HFF-Myc (cell line): ENCODE measurements around the gene LAMC2.
A peak's percentile ranks its signal among the peaks of the same experiment; 100 is the strongest.

Experiments
- DNase-seq: peaks from one replicate; pipeline ENCODE4 v3.0.0-alpha.2; 2011; ENCODE audit warnings: low read depth; ENCODE audit errors: extremely low read depth
- H3K4me3 ChIP-seq: replicated peaks from 2 replicates; pipeline ENCODE4 v1.5.1; 2011; ENCODE audit warnings: low read depth, mild to moderate bottlenecking, control low read depth, low read length
- TF ChIP-seq, protein P1 (sequence below): IDR thresholded peaks from 2 replicates; pipeline ENCODE4 v1.5.1; 2012; ENCODE audit warnings: mild to moderate bottlenecking, low read depth, low read length, control low read depth; ENCODE audit errors: missing control alignments

LAMC2 gene

DNA sequence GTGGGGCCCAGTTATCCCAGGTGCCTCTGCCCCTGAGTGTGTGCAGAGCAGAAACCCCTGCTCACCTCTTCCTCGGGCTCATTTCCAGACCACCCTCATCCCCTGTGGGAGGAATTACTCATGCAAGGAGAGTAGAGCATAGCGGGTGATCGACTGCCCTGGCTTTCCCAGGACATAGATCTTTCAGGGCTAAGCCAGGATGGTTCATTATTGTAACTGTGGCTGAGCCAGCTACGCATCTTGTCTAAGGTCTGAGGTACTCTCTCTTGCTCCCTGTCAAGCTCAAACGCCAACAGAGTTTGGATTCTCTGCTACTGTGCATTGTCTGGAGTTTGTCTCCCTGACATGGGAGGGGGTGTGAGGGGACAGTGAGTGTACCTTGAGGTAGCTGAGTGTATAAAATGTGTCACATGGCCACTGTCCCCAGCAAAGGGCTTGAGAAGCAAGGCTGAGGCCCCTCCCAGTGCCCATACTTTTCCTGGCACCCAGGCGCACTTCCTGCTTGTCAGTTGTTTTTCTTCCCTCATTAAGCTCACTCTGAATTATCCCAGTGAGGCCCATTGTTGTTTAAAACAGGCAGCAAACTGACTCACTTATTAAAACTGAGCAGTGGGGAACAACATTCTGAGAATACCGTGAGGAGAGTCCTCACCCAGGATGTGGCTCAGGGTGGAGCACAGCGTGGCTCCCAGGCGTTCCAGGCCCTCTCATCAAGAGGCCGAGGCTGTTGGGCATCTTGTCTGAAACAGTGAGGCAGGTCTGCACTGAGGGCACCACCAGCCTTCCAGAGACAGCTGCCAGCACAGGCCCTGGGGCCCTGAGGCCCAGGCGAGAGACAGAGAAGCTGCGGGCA lies 92.9 kb downstream of the LAMC2 start:
- no peak overlapping the region for H3K4me3 ChIP-seq
- no peak for DNase-seq
- TF ChIP-seq, protein P1, sequence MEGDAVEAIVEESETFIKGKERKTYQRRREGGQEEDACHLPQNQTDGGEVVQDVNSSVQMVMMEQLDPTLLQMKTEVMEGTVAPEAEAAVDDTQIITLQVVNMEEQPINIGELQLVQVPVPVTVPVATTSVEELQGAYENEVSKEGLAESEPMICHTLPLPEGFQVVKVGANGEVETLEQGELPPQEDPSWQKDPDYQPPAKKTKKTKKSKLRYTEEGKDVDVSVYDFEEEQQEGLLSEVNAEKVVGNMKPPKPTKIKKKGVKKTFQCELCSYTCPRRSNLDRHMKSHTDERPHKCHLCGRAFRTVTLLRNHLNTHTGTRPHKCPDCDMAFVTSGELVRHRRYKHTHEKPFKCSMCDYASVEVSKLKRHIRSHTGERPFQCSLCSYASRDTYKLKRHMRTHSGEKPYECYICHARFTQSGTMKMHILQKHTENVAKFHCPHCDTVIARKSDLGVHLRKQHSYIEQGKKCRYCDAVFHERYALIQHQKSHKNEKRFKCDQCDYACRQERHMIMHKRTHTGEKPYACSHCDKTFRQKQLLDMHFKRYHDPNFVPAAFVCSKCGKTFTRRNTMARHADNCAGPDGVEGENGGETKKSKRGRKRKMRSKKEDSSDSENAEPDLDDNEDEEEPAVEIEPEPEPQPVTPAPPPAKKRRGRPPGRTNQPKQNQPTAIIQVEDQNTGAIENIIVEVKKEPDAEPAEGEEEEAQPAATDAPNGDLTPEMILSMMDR, result no peak

DNA sequence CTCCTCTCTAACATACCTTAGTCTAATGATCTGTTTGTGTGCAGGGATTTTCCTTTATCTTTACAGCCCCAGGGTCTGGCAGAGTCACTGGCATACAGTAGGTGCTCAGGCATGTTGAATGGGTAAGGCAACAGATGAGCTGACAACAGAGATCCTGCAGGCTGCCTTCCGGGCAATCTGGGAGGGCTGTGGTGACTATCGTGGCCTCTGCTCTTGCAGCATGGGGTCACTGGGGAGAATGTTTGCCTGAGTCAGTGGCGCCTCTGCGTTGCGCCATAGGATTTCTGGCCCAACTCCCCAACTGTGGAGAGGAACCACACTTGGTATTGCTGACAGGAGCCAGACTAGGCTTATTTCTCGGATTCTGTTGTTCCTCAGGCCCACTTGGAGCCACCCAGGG lies 93.8 kb downstream of the LAMC2 start:
- no peak for DNase-seq
- H3K4me3 ChIP-seq, result no peak overlapping the region

DNA sequence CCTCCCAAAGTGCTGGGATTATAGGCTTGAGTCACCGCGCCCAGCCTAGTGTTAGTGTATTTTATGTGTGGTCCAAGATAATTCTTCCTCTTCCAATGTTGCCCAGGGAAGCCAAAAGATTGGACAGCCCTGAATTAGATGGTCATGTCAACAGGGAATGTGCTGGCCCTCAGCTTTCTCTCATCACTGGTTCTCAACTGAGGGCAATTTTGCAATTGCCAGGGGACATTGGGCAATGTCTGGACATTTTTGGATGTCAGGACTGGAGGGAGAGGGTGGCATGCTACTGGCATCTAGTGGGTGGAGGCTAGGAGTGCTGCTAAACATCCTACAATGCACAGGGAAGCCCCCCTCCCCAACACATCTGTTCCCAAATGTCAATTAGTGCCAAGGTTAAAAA lies 95.0 kb downstream of the LAMC2 start:
- no peak overlapping the region for H3K4me3 ChIP-seq
- no peak for DNase-seq
- TF ChIP-seq, protein P1, result no peak

More for the DNA sequence above, 93.8 kb downstream of the LAMC2 start:
- TF ChIP-seq, protein P1, result no peak

DNA sequence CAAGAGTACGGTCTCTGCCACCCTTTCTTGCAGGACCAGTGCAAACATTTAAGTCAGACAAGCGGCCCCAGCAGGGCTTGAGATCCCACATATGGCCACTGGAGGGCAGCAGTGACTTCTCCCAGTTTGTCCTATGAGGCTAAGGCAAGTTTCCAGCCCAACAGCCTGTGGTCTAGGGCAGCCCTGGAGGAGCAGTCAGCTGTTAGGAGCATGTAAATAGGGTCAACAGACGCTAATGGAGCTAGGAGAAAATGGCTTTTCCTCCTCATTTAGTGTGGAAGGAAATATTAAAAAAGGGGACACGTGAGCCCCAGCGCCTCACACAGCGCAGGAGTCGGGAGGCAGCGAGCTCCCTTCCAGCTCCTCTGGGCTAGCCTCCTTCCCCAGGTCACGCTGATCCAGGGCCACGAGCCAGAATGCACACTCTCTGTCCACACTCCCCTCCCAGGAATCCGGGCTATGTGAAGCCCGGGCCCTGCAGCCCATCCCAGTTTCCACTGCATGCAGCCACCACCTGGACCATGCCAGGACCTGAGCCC lies 95.6 kb downstream of the LAMC2 start:
- DNase-seq, result peak; percentile 86
- TF ChIP-seq, protein P1, result peak; percentile 89
- H3K4me3 ChIP-seq, result no peak overlapping the region

DNA sequence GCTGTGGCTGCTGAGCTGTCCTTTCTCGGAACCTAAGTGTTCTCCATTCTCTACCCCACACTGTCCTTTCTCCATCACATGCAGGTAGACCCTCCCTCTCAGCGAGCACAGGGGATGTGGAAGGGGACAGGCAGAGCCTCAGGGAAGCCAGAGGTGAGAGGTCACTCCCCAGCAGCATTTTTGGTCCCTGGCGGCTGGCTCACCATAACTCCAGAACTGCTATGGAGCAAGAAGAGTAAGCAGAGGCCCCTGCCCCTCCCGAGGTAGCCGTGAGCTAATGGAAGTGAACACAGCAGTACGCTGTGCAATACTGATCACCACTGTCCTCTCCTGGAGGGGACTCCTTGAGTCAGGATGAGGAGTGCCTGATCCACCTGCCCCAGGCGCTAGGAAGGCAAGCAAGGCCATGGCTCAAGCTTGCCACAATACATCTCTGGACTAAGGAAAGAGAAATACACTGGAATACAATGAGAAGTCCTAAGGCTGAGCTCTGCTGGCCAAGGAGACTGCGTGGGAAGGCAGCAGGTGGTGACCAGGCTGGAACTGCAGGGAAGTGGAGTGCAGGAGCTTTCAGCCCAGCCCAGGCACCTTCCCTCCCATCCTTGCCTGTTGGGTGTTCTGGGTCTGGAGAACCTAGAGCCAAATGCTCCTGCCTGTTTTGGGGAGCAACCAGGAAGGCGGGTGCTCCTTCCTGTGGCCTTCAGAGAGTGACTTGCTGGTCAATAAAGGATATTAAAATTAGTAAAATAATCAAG lies 96.2 kb downstream of the LAMC2 start:
- TF ChIP-seq, protein P1, result no peak
- H3K4me3 ChIP-seq, result no peak overlapping the region
- DNase-seq, result no peak

DNA sequence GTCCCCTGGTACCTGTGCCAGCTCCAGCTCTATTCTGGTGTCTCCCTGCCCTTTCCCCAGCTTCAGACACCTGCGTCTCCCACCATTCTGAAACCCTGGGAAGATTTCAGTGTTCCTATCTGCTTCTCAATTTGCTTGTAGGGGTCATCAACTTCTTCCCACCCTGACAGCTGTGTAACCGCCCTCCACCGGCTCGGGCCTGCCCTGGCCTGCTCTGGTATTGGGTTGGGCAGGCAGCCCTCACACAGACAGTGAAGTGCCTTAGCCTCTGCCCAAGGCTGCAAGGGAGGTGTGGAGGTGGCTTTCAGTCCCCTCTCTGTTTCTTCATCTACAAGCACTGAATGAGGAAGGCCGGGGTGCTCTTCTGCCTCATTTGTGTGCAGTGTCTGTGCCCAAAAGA lies 97.2 kb downstream of the LAMC2 start:
- no peak for DNase-seq
- no peak overlapping the region for H3K4me3 ChIP-seq
- TF ChIP-seq, protein P1, result no peak
